ENCODE measurements around the gene ZNF354B.
"Not testable (repeated sequence)": the region's sequence is repeated elsewhere in the genome, so short reads cannot be mapped to it uniquely, and the experiment has no call there.

Gene ZNF354B

DNA sequence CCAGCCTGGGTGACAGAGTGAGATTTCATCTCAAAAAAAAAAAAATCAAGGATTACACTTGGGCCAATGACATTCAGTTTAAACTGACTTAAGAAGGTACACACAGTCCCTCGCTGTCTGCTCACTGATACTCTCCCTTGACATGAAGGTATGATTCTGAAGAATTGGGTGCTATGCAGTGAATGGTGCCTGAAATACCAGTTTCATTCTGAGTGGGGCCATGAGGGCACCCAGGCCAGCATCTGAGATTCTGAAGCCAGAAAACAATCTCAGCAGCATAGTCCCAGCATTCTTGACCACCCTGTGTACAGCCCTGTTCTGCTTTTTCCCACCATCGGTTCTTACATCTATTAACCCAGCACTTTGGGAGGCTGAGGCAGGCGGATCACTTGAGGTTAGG lies 7.8 kb upstream of the ZNF354B start:
- ChIA-PET POLR2A (no interaction called here), CTCF (no interaction called here)
- TF ChIP-seq, protein P1, sequence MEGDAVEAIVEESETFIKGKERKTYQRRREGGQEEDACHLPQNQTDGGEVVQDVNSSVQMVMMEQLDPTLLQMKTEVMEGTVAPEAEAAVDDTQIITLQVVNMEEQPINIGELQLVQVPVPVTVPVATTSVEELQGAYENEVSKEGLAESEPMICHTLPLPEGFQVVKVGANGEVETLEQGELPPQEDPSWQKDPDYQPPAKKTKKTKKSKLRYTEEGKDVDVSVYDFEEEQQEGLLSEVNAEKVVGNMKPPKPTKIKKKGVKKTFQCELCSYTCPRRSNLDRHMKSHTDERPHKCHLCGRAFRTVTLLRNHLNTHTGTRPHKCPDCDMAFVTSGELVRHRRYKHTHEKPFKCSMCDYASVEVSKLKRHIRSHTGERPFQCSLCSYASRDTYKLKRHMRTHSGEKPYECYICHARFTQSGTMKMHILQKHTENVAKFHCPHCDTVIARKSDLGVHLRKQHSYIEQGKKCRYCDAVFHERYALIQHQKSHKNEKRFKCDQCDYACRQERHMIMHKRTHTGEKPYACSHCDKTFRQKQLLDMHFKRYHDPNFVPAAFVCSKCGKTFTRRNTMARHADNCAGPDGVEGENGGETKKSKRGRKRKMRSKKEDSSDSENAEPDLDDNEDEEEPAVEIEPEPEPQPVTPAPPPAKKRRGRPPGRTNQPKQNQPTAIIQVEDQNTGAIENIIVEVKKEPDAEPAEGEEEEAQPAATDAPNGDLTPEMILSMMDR (IDR thresholded peaks at IDR 0.05; ENCODE audit: control extremely low read depth, extremely low read depth, low read depth, missing control alignments) = no peak
- DNase-seq (ENCODE audit: extremely low spot score) = no peak

DNA sequence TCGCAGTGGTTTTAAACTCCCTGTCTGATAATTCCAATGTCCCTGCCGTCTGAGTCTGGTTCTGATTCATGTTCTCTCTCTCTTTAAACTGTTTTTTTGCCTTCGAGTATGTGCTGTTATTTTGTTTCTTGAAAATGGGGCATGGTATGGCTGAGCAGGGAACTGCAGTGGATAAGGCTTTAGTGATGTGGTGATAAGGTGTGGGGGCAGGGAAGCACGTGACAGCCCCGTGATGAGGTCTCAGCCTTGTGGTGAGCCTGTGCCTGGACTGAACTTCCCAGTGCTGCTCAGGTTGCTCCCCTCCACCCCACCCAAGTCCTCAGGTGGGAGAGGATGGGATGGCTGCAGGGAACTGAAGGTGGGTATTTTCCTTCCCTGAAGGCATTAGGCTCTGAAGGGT lies 5.5 kb upstream of the ZNF354B start:
- DNase-seq (ENCODE audit: extremely low spot score) = no peak
- TF ChIP-seq, protein P1 (IDR thresholded peaks at IDR 0.05; ENCODE audit: control extremely low read depth, extremely low read depth, low read depth, missing control alignments) = no peak
- POLR2A ChIA-PET = no interaction called here
- CTCF ChIA-PET = no interaction called here

DNA sequence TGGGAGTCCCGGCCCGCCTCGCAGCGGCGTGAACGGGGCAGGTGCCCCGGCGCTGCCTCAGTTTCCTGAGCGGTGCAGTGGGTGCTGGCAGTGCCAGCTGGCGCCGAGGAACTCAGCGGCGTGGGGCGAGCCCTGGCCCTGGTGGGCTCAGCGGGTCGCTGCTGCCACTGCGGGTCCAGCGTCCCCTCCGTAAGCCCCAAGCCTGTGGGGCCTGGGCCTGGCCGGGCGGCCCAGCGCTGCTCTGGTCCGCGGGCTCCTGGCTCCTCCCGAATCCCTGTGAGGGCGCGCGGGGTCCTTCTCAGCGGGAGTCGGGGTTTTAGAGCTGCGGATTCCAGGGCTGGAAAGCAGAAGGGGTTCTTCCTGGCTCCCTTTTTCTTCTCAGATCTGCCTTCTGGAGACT lies 862 bp downstream of the ZNF354B start:
- POLR2A ChIA-PET; CTCF ChIA-PET; DNase-seq (ENCODE audit: extremely low spot score): not testable (repeated sequence)

DNA sequence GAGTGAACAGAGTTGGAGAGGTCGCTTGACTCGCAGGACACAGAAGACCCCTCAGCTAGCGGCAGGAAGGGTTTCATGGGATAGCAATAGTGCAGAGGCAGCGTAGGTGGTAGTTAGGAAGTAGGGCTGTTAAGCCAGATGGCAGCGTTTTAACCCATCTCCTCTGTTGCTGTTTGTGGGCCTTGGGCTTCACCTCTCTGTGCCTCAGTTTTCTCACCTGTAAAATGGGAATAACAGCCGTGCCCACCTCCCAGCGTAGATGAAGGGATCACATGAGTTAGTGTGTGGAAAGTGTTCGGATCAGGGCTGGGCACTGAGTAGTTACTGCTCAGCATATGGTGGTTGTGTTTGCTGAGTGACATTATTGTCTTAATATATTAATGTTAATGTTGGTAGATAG lies 1.9 kb downstream of the ZNF354B start:
- no peak for DNase-seq (ENCODE audit: extremely low spot score)
- CTCF ChIA-PET = no interaction called here
- TF ChIP-seq, protein P1 (IDR thresholded peaks at IDR 0.05; ENCODE audit: control extremely low read depth, extremely low read depth, low read depth, missing control alignments) = no peak
- POLR2A ChIA-PET = no interaction called here

DNA sequence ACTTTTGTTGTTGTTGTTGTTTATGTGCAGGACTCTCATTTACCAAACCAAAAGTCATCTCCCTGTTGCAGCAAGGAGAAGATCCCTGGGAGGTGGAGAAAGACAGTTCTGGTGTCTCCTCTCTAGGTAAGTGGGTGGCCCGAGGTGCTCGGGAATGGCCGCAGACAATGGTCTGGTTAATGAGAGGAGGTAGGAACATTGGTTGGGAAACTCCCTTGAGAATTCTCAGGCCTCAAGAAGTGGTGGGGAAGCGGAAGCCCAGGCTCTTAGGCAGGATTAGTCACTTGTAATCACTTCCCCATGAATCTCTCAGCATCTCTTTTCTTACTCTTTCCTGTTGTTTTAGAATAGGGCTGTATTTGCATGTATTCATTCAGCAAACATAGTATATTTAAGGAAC lies 7.2 kb downstream of the ZNF354B start:
- ChIA-PET CTCF (no interaction called here), POLR2A (no interaction called here)
- DNase-seq (ENCODE audit: extremely low spot score) = no peak
- TF ChIP-seq, protein P1 (IDR thresholded peaks at IDR 0.05; ENCODE audit: control extremely low read depth, extremely low read depth, low read depth, missing control alignments) = no peak

DNA sequence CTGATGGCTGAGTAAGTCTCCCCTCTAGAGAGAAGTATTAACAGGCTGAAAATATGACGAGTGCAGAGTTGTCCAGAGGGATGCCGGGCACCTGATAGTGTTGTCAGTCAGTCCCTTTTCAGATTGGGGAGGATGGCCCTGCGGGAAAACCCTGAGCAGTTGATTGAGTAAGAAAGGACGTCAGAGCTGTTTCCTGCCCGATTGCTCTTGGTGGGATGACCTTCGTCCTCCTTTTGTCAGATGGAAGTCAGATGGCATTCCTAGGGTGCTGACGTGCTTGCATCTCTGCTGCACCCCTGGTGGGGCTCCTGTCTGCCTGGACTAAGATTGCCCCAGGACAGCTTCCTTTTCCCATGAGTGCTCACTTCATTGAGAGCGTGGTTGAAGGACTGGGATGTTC lies 9.8 kb downstream of the ZNF354B start:
- DNase-seq (ENCODE audit: extremely low spot score) = no peak
- TF ChIP-seq, protein P1 (IDR thresholded peaks at IDR 0.05; ENCODE audit: control extremely low read depth, extremely low read depth, low read depth, missing control alignments) = no peak
- ChIA-PET CTCF (no interaction called here), POLR2A (no interaction called here)

DNA sequence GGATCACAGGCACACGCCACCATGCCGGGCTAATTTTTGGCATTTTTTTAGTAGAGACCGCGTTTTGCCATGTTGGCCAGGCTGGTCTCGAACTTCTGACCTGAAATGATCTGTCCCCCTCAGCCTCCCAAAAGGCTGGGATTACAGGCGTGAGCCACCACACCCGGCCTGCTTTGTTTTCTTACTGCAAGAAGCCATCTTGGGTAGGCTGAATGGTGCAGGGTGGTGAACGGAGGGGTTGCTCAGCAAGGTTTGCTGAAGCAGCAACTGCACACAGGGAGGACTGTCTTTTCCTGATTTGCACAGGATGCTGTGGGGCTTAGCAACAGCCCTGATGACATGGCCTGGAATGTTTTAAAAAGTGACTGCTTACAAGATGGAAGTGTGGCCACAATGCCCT lies 10.7 kb downstream of the ZNF354B start:
- TF ChIP-seq, protein P1 (IDR thresholded peaks at IDR 0.05; ENCODE audit: control extremely low read depth, extremely low read depth, low read depth, missing control alignments) = no peak
- DNase-seq (ENCODE audit: extremely low spot score) = no peak
- ChIA-PET POLR2A (no interaction called here), CTCF (no interaction called here)
